Suprapubic skin (tissue), 4 donors: ENCODE measurements around the gene UBAC1.

Experiments
- CTCF ChIP-seq, 2 donors: fragments of 200-600 bp in 1 of 2; fragments of 450-650 bp in 1 of 2; sonication (generic) in 1 of 2; IDR thresholded peaks; one replicate each; pipeline ENCODE4 v1.5.1; 2016 to 2019; ENCODE audit warnings: antibody characterized with exemption in 2 of 2, mild to moderate bottlenecking in 1 of 2, moderate library complexity in 1 of 2
- EP300 ChIP-seq: sonication (generic); formaldehyde crosslinking; IDR thresholded peaks from one replicate; pipeline ENCODE4 v1.6.1; 2017; ENCODE audit warnings: antibody characterized with exemption
- POLR2A ChIP-seq, 2 donors: fragments of 450-650 bp; IDR thresholded peaks; one replicate each; pipeline ENCODE4 v1.6.1; 2017; ENCODE audit warnings: antibody characterized with exemption in 2 of 2, mild to moderate bottlenecking in 2 of 2, moderate library complexity in 2 of 2
- POLR2AphosphoS5 ChIP-seq, 3 donors: sonication (generic); formaldehyde crosslinking; IDR thresholded peaks; one replicate each; pipeline ENCODE4 v1.6.1; 2017; ENCODE audit warnings: antibody characterized with exemption in 3 of 3

- no peak for TF ChIP-seq CTCF (IDR thresholded peaks at IDR 0.05)
- TF ChIP-seq POLR2AphosphoS5 (IDR thresholded peaks at IDR 0.05) = no peak
- TF ChIP-seq EP300 = no peak
- no peak for TF ChIP-seq POLR2A (IDR thresholded peaks at IDR 0.05)
Observed at GRCh38 chr9:135944444-135945252, 16.5 kb downstream of the UBAC1 start.
